ENCODE results near the gene FAHD2B. TPM values are rescaled to one million over a fixed set of nuclear protein-coding genes. Genes with fewer than 3 reads are reported as not detected.

Gene FAHD2B
- total RNA-seq, 2 donors from 2014 or later = 36.3 to 49.7 TPM

Other genes with a start within 250 kb of the FAHD2B start
- 10 to 100 TPM; 14.6 to 16.7 TPM for gene ANKRD39, start 236.9 kb downstream of the FAHD2B start, total RNA-seq
- gene SEMA4C, start 224.8 kb downstream of the FAHD2B start, total RNA-seq = 10 to 100 TPM; 82.5 to 92.1 TPM
- gene FAM178B, start 108.3 kb downstream of the FAHD2B start, total RNA-seq = under 1 TPM in 1 of 2 donors, not detected in 1; 0.55 TPM
- gene ANKRD36, start 18.3 kb upstream of the FAHD2B start, total RNA-seq = 10 to 100 TPM; 26.8 to 44.8 TPM